ENCODE measurements around the gene PROSER1. TPM values are rescaled to one million over a fixed set of nuclear protein-coding genes. Genes with fewer than 3 reads are reported as not detected.
"Not testable (repeated sequence)": the region's sequence is repeated elsewhere in the genome, so short reads cannot be mapped to it uniquely, and the experiment has no call there.

PROSER1 gene
- total RNA-seq, 1 donor from 2014 or later: 35.6 TPM

DNA sequence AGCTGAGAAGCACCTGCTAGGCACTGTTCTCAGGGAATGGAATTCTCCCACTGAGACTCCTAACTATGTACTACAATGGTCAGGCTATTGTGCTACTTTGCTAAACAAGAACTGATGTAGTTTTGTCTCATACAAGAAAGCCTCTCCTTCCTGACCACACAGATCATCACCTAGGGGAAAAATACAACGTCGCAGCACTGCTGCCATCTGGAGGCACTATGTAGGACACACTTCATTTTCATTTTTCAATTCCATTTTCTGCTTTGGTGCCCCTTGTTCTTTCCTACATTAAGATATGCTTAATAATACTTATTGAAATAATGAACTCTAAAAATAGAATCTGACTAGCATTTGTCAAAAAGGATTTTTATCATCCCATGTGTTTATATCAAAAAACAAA lies 21.1 kb downstream of the PROSER1 start:
- Histone ChIP-seq H3K27me3 (ENCODE audit: low read depth) (no peaks in the 10 kb centered on the region), H3K27ac (no peak overlapping the region), H3K9me3 (no peaks in the 10 kb centered on the region), H3K4me1 (no peaks in the 10 kb centered on the region), H3K4me3 (no peak overlapping the region), H3K36me3 (peaks cover 81% of the 10 kb centered on the region)
- no peak for DNase-seq
- no peak for ATAC-seq
- intact Hi-C loops (cut with DNase I): no loop called here
- TF ChIP-seq, protein P1, sequence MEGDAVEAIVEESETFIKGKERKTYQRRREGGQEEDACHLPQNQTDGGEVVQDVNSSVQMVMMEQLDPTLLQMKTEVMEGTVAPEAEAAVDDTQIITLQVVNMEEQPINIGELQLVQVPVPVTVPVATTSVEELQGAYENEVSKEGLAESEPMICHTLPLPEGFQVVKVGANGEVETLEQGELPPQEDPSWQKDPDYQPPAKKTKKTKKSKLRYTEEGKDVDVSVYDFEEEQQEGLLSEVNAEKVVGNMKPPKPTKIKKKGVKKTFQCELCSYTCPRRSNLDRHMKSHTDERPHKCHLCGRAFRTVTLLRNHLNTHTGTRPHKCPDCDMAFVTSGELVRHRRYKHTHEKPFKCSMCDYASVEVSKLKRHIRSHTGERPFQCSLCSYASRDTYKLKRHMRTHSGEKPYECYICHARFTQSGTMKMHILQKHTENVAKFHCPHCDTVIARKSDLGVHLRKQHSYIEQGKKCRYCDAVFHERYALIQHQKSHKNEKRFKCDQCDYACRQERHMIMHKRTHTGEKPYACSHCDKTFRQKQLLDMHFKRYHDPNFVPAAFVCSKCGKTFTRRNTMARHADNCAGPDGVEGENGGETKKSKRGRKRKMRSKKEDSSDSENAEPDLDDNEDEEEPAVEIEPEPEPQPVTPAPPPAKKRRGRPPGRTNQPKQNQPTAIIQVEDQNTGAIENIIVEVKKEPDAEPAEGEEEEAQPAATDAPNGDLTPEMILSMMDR (IDR thresholded peaks at IDR 0.05): peak; percentile 34

DNA sequence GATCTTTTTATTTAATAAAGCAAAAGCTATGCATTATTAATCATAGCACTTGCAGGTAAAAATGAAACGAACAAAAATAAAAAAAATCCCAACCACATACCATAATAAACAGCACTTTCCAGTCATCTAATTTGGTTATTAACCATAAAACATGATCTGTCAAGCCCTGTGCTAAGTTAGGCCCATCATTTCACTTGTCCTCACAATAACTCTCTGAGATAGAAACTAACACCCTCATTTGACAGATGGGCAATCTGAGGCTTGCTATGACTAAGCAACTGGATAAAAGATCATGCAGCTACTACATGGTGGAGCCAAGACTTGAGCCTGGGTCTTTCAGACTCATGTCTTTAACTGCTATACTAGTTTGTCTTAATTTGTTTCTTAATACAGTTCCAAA lies 21.8 kb downstream of the PROSER1 start:
- Histone ChIP-seq H3K4me3 (no peak overlapping the region), H3K27me3 (ENCODE audit: low read depth) (no peaks in the 10 kb centered on the region), H3K9me3 (no peaks in the 10 kb centered on the region), H3K4me1 (no peaks in the 10 kb centered on the region), H3K27ac (no peak overlapping the region), H3K36me3 (peaks cover 83% of the 10 kb centered on the region)
- TF ChIP-seq, protein P1 (IDR thresholded peaks at IDR 0.05): no peak
- no peak for DNase-seq
- intact Hi-C loops (cut with DNase I): no loop called here
- no peak for ATAC-seq

DNA sequence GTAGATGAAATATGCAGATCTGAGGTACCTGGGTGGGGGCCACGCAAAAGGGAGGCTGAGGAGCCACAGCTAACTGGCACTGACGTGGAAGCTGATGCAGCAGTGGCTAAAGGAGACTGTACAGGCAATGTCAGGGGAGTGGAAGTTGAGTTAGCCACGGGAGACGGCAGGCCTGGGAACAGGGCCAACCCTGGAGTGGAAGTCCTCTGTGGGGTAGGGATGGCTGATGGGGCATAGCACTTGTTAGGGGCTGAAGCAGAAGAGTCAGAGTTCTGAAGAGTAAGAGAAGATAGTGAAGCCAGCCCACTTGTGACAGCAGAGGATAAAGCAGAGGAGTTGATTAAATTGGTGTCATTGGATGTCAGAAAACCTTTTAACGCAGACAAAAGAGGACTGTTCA lies 24.4 kb downstream of the PROSER1 start:
- no peaks in the 10 kb centered on the region for H3K9me3 ChIP-seq

DNA sequence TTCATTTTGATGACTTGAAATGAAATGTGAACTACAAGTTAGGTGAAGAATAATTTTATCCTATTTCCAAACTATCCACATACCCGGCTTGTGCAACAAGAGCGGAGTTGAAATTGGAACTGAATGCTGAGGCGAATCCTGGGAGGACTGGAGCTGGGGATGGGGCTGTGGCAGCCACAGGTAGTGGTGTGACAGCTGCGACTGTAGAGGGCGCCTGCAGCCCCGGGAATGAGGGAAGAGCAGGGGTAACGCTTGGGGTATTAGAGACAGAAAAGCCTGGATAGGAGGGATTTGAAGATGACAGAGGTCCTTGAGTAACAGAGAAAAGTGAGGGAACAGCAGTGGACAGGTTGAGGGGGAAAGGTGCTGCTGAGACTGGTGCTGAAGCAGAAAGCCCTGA lies 25.3 kb downstream of the PROSER1 start:
- DNase-seq (no peak), ATAC-seq (no peak)
- Histone ChIP-seq H3K36me3 (peaks cover 95% of the 10 kb centered on the region), H3K9me3 (no peaks in the 10 kb centered on the region), H3K27ac (no peak overlapping the region), H3K4me3 (no peak overlapping the region), H3K27me3 (ENCODE audit: low read depth) (no peaks in the 10 kb centered on the region), H3K4me1 (no peaks in the 10 kb centered on the region)
- intact Hi-C loops (cut with DNase I): no loop called here
- TF ChIP-seq, protein P1 (IDR thresholded peaks at IDR 0.05): no peak

More for the DNA sequence above, 24.4 kb downstream of the PROSER1 start:
- H3K27ac ChIP-seq: no peak overlapping the region
- no peaks in the 10 kb centered on the region for H3K27me3 ChIP-seq (ENCODE audit: low read depth)
- no peaks in the 10 kb centered on the region for H3K4me1 ChIP-seq
- H3K36me3 ChIP-seq: peaks cover 97% of the 10 kb centered on the region
- TF ChIP-seq, protein P1 (IDR thresholded peaks at IDR 0.05): no peak
- DNase-seq (no peak), ATAC-seq (no peak)
- intact Hi-C loops (cut with DNase I): no loop called here
- H3K4me3 ChIP-seq: no peak overlapping the region

- H3K27me3 ChIP-seq (ENCODE audit: low read depth); ATAC-seq; H3K4me3 ChIP-seq; DNase-seq; intact Hi-C loops (cut with DNase I); H3K9me3 ChIP-seq; H3K4me1 ChIP-seq; H3K27ac ChIP-seq: not testable (repeated sequence)
- H3K36me3 ChIP-seq: peaks cover 34% of the 10 kb centered on the region
These were observed 31.3 kb downstream of the PROSER1 start for GRCh38 chr13:39006371-39007111.

DNA sequence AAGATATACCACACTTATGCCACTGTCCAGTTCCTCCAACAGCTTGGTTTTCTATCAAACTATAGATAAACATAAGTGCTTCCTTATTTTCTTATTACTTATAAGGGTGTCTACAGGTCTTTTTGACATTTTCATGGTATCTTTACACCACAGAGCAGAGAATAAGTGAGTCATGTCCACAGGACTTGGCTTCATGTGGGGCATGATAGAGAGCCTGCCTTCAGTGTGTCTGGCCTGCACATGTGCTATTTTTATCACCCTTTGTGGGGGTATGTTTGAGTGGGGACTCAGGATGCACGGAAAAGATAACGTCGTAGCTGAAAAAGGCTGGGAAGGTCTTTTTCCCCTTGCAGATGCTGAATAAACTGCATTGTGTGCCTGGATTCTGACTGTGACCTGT lies 39.1 kb downstream of the PROSER1 start:
- DNase-seq (no peak), ATAC-seq (no peak)
- Histone ChIP-seq H3K27me3 (ENCODE audit: low read depth) (no peaks in the 10 kb centered on the region), H3K27ac (no peak overlapping the region), H3K9me3 (no peaks in the 10 kb centered on the region), H3K4me3 (no peak overlapping the region), H3K4me1 (no peaks in the 10 kb centered on the region), H3K36me3 (no peaks in the 10 kb centered on the region)
- intact Hi-C loops (cut with DNase I): no loop called here
- TF ChIP-seq, protein P1 (IDR thresholded peaks at IDR 0.05): no peak

Measured in lower lobe of right lung (tissue), 2 donors.